NCI-H774 (cell line): ENCODE results near the gene SLF2.
"Not testable (repeated sequence)": the region's sequence is repeated elsewhere in the genome, so short reads cannot be mapped to it uniquely, and the experiment has no call there.

ENCODE experiments used
- DNase-seq: peaks from one replicate; lab custom pipeline; 2025; lab: John Stamatoyannopoulos, UW

The SLF2 gene

GRCh38 chr10:100962351-100963080 is 49.8 kb downstream of the SLF2 start:
- DNase-seq, result no peak

GRCh38 chr10:100963826-100964225 is 51.1 kb downstream of the SLF2 start:
- DNase-seq, result no peak

- DNase-seq, result no peak
Measured at GRCh38 chr10:100965820-100966219, 53.1 kb downstream of the SLF2 start.

- no peak for DNase-seq
Measured at GRCh38 chr10:100966887-100967286, 54.1 kb downstream of the SLF2 start.

- no peak for DNase-seq
Measured at GRCh38 chr10:100967332-100967731, 54.6 kb downstream of the SLF2 start.

- no peak for DNase-seq
Measured at GRCh38 chr10:100968062-100968736, 55.4 kb downstream of the SLF2 start.

GRCh38 chr10:100968863-100969186 is 56.1 kb downstream of the SLF2 start:
- DNase-seq, result no peak

- DNase-seq, result no peak
Measured at GRCh38 chr10:100969187-100970075, 56.7 kb downstream of the SLF2 start, which contains the start of gene SEMA4G. Gene SEMA4G, plus strand, starts transcription at chr10:100969504. Its CDS starts 3,409 bp downstream, at chr10:100972913.

GRCh38 chr10:100970076-100970913 is 57.5 kb downstream of the SLF2 start:
- no peak for DNase-seq

- DNase-seq, result no peak
Measured at GRCh38 chr10:100970914-100971811, 58.4 kb downstream of the SLF2 start.

GRCh38 chr10:100972115-100972903 is 59.5 kb downstream of the SLF2 start:
- no peak for DNase-seq

GRCh38 chr10:100972904-100973535 is 60.3 kb downstream of the SLF2 start:
- DNase-seq, result no peak

GRCh38 chr10:100975397-100975796 is 62.6 kb downstream of the SLF2 start:
- not testable (repeated sequence) for DNase-seq

GRCh38 chr10:100976906-100977305 is 64.1 kb downstream of the SLF2 start:
- no peak for DNase-seq

- no peak for DNase-seq
Measured at GRCh38 chr10:100977436-100977835, 64.7 kb downstream of the SLF2 start.

- no peak for DNase-seq
Measured at GRCh38 chr10:100978121-100978900, 65.5 kb downstream of the SLF2 start.

GRCh38 chr10:100978901-100979195 is 66.1 kb downstream of the SLF2 start:
- DNase-seq, result no peak

- no peak for DNase-seq
Measured at GRCh38 chr10:100979791-100980272, 67.1 kb downstream of the SLF2 start.

GRCh38 chr10:100980311-100980710 is 67.5 kb downstream of the SLF2 start:
- DNase-seq, result no peak
